Spinal cord (tissue), 10 donors: Measurements from ENCODE around the gene ARHGEF28. TPM values are rescaled to one million over a fixed set of nuclear protein-coding genes. Genes with fewer than 3 reads are reported as not detected.
A peak's percentile ranks its signal among the peaks of the same experiment; 100 is the strongest.

Experiments
- DNase-seq, 6 donors: peaks; one replicate each; pipeline versions ENCODE4 v3.0.0 to v3.0.0-alpha.2; 2013 to 2015; ENCODE audit warnings: low spot score in 6 of 6, low read depth in 4 of 6
- H3K27ac ChIP-seq: one replicate; pipeline ENCODE4 v1.5.1; 2013; ENCODE audit warnings: low read depth, low read length, control low read depth
- H3K27me3 ChIP-seq: one replicate; pipeline ENCODE4 v1.6.1; 2013; ENCODE audit warnings: low read length; ENCODE audit not compliant: control insufficient read depth, insufficient read depth
- H3K36me3 ChIP-seq: one replicate; pipeline ENCODE4 v1.6.1; 2013; ENCODE audit warnings: low read length; ENCODE audit not compliant: control insufficient read depth, insufficient read depth
- H3K4me1 ChIP-seq: one replicate; pipeline ENCODE4 v1.6.1; 2013; ENCODE audit warnings: low read length; ENCODE audit not compliant: control insufficient read depth, insufficient read depth
- H3K4me3 ChIP-seq: one replicate; pipeline ENCODE4 v1.5.1; 2013; ENCODE audit warnings: low read depth, low read length, control low read depth
- H3K9me3 ChIP-seq: one replicate; pipeline ENCODE4 v1.6.1; 2013; ENCODE audit warnings: low read length; ENCODE audit not compliant: control insufficient read depth, insufficient read depth
- WGBS: methylation state at CpG from one replicate; pipeline ENCODE4 v1.1.5; 2013; ENCODE audit warnings: missing lambda C conversion rate; ENCODE audit not compliant: insufficient coverage; 5-methylcytosine and 5-hydroxymethylcytosine counted together
- polyA plus RNA-seq, 2 donors: library from polyadenylated mRNA; unstranded; fragments of 120-200 nt; gene quantifications; one replicate each; pipeline ENCODE4 v1.2.1, GENCODE V29; 2013; ENCODE audit not compliant: insufficient read length in 2 of 2
- total RNA-seq, 2 donors: library from RNA; depleted of rRNA in 1 of 2; stranded (reverse); fragments of 120-200 nt in 1 of 2; fragments of >200 nt in 1 of 2; gene quantifications; one replicate each; pipeline versions ENCODE4 v1.2.3 to v1.2.4, GENCODE V29; 2013 to 2014
- donor health status: healthy.

The ARHGEF28 gene
- total and polyA plus RNA-seq, 4 donors: 13.6 to 25.7 (median 14.3) TPM

DNA sequence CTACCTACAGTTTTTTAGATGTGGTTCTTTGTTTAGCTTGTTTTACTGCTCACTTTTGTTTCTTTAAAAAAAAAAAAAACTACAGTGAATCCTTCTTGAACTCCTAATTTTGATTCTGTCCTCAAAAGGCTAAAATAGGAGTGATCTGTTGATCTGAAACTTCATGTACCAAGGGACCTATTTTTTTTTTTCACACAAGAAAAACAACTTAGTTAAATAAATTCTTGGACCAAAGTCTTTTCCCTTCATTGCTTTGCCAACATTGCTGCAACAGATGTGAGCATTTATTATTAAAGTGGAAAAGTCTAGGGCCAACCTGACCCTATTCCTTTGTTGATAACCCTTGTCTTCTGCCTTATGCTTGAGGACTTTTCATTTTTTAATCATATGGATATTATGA lies 236.8 kb downstream of the ARHGEF28 start:
- H3K4me1 ChIP-seq: no peaks in the 10 kb centered on the region
- H3K27me3 ChIP-seq: no peaks in the 10 kb centered on the region
- no peaks in the 10 kb centered on the region for H3K9me3 ChIP-seq
- no peaks in the 10 kb centered on the region for H3K36me3 ChIP-seq
- no peak overlapping the region for H3K4me3 ChIP-seq
- DNase-seq: peak in 1 of 6 donors; percentile 2
- H3K27ac ChIP-seq: no peak overlapping the region

DNA sequence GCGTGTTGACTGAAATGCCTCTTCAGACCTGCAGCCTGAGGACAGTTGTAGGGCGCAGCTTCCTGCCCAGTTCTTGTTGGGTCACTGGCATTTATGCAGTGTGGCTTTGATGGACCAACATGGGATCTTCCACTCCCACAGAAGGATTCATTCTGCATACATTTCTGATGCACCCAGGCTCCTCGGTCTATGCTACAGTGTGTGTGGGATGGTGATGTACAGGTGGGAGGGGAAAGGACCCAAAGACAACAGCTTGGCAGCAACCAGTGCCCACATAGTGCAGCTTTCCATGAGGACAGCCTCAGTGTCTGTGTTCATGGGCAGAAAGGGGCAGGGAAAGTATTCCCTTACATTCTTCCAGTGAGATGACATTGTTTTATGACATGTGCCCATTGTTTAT lies 237.9 kb downstream of the ARHGEF28 start:
- no peaks in the 10 kb centered on the region for H3K27me3 ChIP-seq
- no peak overlapping the region for H3K27ac ChIP-seq
- no peak overlapping the region for H3K4me3 ChIP-seq
- WGBS: 91% methylated on average over 2 of the region's 3 CpGs
- H3K9me3 ChIP-seq: no peaks in the 10 kb centered on the region
- no peaks in the 10 kb centered on the region for H3K4me1 ChIP-seq
- peaks cover 4% of the 10 kb centered on the region for H3K36me3 ChIP-seq
- DNase-seq: no peak

GRCh38 chr5:73865315-73865714 lies 239.3 kb downstream of the ARHGEF28 start:
- H3K27me3 ChIP-seq: no peaks in the 10 kb centered on the region
- no peaks in the 10 kb centered on the region for H3K4me1 ChIP-seq
- H3K36me3 ChIP-seq: peaks cover 4% of the 10 kb centered on the region
- no peak for DNase-seq
- no peak overlapping the region for H3K4me3 ChIP-seq
- WGBS: 86% methylated on average over 1 of the region's 1 CpG
- H3K9me3 ChIP-seq: no peaks in the 10 kb centered on the region
- H3K27ac ChIP-seq: no peak overlapping the region

DNA sequence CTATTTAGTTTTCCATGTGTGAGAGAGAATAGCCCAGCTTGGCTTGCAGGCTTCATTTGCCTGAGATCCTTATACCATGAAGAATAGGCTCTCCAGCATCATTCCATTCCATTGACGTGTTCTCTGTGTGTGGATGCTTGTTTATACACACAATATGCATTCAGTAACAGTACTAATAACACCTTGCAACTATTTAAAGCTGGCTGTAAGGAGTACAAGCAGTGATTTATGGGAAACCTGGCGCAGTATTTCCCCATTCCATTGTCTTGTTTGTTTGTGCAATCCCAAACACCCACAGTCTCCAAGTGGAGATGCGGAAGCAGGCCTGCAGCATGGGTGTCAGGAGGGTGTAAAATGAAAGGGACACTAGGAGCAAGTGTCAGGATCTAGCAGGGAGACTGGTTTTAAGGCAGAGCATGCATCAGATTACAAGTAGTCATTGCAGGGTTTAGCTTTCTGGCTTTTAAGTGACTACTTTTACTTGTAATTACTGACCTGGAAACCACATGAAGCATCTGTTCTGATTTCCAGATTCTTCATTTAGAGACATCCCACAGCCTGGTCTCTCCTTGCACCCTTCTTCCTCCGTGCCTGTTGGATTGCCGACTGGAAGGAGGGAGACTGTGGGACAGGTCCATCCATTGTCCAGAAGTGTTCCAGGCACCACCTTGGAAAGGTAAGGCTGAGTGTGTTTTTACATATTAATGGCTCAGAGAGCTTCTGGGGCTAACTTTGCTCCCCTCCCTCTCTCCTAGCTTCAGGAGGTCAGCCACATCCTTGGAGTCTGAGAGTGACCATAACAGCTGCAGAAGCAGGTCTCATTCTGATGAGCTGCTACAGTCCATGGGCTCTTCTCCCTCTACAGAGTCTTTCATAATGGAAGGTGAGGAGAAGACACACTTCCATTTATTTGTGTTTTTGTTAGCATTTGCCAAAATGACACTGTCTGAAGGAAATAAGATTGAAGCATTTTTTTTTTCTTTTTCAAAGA lies 241.6 kb downstream of the ARHGEF28 start:
- peaks cover 4% of the 10 kb centered on the region for H3K36me3 ChIP-seq
- H3K4me1 ChIP-seq: no peaks in the 10 kb centered on the region
- H3K27me3 ChIP-seq: no peaks in the 10 kb centered on the region
- H3K4me3 ChIP-seq: no peak overlapping the region
- DNase-seq: peak in 2 of 6 donors; percentile 4 to 6
- WGBS: no CpG with 5 or more reads among the region's 5 CpGs
- no peak overlapping the region for H3K27ac ChIP-seq
- H3K9me3 ChIP-seq: no peaks in the 10 kb centered on the region

DNA sequence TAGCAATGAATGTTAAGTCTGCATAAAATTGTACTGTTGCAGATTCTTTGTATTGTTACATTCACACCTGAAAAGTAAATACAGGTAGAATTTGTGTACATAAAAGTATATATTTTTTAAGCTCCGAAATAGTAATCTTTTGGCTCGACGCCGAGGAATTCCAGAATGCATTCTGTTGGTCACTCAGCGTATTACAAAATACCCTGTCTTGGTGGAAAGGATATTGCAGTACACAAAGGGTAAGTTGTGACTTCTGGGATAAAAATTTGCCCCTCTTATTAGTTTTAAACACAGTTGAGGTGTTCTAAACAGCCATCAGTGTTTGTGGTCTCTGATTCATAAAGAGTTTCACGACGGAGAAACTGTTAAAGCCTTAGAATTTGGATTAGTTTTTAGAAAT lies 257.6 kb downstream of the ARHGEF28 start:
- no peaks in the 10 kb centered on the region for H3K9me3 ChIP-seq
- WGBS: 93% methylated on average over 4 of the region's 7 CpGs
- H3K27me3 ChIP-seq: no peaks in the 10 kb centered on the region

DNA sequence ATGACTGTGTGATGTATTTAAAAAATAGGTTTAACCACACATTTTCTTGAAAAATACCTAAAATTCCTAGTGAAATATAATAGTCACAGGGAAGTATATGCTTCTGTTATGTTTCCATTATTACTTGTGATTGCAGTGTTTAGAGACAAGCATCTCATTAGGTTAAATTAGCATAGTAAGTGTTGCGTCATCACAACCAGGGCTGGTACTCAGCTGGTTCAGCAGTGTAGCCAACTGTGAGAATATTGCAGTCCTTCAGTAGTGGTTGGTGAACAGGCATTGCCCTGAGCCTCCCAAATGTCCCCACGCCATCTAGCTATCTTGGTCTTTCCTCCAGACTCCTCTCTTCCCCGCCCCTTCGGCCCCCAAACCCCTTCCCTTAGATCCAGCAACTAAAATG lies 261.7 kb downstream of the ARHGEF28 start:
- Histone ChIP-seq H3K4me1 (no peaks in the 10 kb centered on the region), H3K36me3 (peaks cover 4% of the 10 kb centered on the region), H3K4me3 (no peak overlapping the region), H3K27me3 (no peaks in the 10 kb centered on the region), H3K9me3 (no peaks in the 10 kb centered on the region), H3K27ac (no peak overlapping the region)
- no peak for DNase-seq
- whole genome bisulfite sequencing: 88% methylated on average over 2 of the region's 4 CpGs

More for the DNA sequence above, 257.6 kb downstream of the ARHGEF28 start:
- Histone ChIP-seq H3K4me3 (no peak overlapping the region), H3K36me3 (no peaks in the 10 kb centered on the region), H3K27ac (no peak overlapping the region), H3K4me1 (no peaks in the 10 kb centered on the region)
- DNase-seq: no peak

DNA sequence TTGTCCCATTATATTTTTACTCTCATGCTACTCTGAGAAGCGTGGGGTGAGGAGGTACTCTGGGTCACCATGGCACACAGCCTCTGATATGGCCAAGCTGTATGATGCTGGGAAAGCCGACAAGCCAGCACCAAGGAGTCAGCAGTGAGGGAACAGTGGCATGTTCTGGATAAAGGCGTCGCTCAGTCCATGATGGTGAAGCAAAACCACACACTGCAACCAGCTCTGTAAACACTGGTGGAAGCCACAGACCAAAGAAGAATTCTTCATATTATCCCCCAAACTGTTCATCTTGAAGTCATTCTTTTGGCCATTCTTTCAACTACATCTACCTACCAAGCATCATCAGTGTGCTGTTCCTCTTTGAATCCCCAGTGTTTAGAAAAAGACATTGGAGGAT lies 264.6 kb downstream of the ARHGEF28 start:
- Histone ChIP-seq H3K9me3 (no peaks in the 10 kb centered on the region), H3K4me1 (no peaks in the 10 kb centered on the region), H3K27me3 (no peaks in the 10 kb centered on the region), H3K4me3 (no peak overlapping the region), H3K36me3 (peaks cover 10% of the 10 kb centered on the region), H3K27ac (no peak overlapping the region)
- no peak for DNase-seq
- WGBS: 95% methylated on average over 3 of the region's 4 CpGs

DNA sequence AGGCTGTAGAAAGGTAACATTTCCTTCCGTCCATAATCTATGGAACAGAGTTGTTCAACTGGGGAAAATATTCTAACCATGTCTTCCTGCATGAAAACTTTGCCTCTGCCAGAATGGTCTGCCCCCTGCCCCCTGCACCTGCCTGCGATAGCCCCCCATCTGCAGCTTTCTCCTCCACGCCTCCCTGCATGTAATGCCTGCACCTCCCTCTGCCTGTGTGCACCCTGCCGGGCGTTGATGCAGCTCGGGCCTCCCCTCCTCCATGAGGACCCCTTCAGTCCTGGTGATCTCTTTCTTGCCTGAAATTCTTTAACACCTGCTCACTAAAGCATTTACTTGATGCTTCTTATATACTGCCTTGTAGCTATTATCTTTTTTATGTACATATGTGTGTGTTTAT lies 266.2 kb downstream of the ARHGEF28 start:
- Histone ChIP-seq H3K27me3 (no peaks in the 10 kb centered on the region), H3K4me1 (no peaks in the 10 kb centered on the region), H3K9me3 (no peaks in the 10 kb centered on the region), H3K4me3 (no peak overlapping the region), H3K36me3 (peaks cover 13% of the 10 kb centered on the region), H3K27ac (no peak overlapping the region)
- no peak for DNase-seq
- 100% methylated on average over 5 of the region's 6 CpGs for WGBS

DNA sequence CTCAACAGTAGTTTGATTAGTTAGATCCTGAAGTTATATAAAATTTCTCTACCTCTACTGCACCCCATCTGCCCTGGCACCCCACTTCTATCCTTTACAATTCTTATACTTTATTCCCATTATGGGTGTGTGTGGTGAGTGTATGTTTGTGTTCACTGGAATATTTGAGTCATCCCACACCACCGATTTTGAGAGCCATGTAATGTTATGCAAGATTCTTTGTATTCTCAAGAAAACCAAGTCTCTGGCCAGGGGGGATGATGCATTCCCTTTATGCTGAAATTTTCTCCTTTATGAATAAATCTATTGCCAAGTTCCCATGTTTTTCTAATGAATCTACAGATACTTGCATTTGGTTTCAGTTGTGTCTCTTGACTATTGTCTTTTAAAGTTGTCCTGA lies 266.8 kb downstream of the ARHGEF28 start:
- no peaks in the 10 kb centered on the region for H3K4me1 ChIP-seq
- no peaks in the 10 kb centered on the region for H3K27me3 ChIP-seq
- DNase-seq: no peak
- H3K9me3 ChIP-seq: no peaks in the 10 kb centered on the region
- H3K4me3 ChIP-seq: no peak overlapping the region
- H3K36me3 ChIP-seq: peaks cover 13% of the 10 kb centered on the region
- H3K27ac ChIP-seq: no peak overlapping the region
- no CpG with 5 or more reads among the region's 1 CpG for WGBS

DNA sequence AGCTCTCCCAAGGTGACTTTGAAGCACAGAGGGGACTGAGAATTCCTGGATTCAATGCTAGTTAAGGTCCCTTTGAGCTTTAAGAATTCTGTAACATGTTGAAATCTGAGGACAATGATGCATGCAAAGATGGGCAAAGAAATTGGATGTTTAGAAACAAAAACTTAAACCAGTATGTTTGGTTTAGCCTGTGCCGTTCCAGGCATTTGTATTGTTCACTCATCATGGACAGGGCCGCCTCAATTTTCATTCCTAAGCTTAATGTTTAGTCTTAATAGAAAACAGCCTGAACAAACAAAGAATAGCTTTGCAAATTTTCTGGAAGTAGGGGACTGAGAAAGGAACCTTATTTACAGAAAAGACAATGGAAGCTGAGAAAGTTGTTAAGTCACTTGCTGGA lies 267.8 kb downstream of the ARHGEF28 start:
- WGBS: no CpG with 5 or more reads among the region's 2 CpGs
- DNase-seq: no peak
- no peak overlapping the region for H3K27ac ChIP-seq
- H3K36me3 ChIP-seq: peaks cover 13% of the 10 kb centered on the region
- no peaks in the 10 kb centered on the region for H3K27me3 ChIP-seq
- H3K4me3 ChIP-seq: no peak overlapping the region
- no peaks in the 10 kb centered on the region for H3K4me1 ChIP-seq
- no peaks in the 10 kb centered on the region for H3K9me3 ChIP-seq
